GM18505 (cell line): Measurements from ENCODE around the gene GALC.
A peak's percentile ranks its signal among the peaks of the same experiment; 100 is the strongest.

ENCODE experiments used
- ATAC-seq: cut with Tn5 transposase; IDR thresholded peaks from one replicate; pipeline ENCODE4 v1.9.1; 2021; ENCODE audit not compliant: unreplicated experiment
- POLR2A ChIP-seq: IDR thresholded peaks from 4 replicates; pipeline ENCODE4 v1.6.1; 2011; ENCODE audit warnings: borderline replicate concordance; ENCODE audit not compliant: insufficient read depth, insufficient read length; ENCODE audit errors: extremely low read depth

Gene GALC

DNA sequence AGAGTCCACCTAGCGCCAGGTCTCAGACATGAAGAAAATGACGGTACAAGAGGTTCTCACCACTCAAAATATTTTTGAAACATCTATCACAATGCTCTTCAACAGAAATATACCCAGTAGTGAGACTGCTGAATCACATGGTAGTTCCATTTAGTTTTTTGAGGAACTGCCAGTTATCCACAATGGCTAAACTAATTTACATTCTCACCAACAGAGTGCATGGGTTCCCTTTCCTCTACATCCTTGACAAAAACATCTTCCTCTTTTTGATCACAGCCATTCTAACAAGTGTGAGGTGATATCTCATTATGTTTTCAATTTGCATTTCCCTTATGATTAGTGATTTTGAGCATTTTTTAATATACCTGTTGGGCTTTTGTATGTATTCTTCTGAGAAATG, 6.3 kb upstream of the GALC start:
- TF ChIP-seq POLR2A, result no peak
- no peak for ATAC-seq

DNA sequence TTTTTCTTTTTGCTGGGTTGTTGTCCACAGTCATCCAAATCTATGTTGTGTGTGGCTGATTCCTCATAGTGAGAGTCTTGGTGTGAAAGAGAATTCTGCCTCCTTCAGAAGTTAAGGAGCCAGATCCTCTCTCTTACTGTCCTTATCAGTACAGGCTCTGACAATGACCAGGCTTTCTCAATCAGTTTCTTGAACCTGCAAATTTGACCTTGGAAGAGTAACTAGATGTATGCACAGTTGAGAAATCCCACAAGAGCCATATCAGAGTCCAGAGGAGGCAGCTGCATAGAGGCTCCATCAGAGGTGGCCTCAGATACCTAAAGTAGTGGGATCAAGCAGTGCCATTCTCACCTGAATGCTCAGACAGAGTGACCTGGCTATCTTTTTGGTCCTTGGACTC, 5.5 kb upstream of the GALC start:
- no peak for ATAC-seq
- no peak for TF ChIP-seq POLR2A

DNA sequence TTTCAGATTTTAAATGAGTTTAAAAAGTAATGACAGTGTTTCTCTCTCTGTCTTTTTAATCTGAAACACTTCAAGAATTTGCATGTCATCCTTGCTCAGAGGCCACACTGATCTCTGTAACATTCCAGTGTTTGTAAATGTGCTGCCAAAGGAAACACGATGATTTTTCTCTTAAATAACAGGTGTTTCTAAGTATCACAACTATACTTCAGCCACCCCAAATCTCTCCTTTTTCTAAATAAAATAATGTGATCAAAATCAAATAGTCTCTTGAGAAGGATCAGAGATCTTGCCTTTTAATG, 3.3 kb upstream of the GALC start:
- ATAC-seq, result no peak
- no peak for TF ChIP-seq POLR2A

DNA sequence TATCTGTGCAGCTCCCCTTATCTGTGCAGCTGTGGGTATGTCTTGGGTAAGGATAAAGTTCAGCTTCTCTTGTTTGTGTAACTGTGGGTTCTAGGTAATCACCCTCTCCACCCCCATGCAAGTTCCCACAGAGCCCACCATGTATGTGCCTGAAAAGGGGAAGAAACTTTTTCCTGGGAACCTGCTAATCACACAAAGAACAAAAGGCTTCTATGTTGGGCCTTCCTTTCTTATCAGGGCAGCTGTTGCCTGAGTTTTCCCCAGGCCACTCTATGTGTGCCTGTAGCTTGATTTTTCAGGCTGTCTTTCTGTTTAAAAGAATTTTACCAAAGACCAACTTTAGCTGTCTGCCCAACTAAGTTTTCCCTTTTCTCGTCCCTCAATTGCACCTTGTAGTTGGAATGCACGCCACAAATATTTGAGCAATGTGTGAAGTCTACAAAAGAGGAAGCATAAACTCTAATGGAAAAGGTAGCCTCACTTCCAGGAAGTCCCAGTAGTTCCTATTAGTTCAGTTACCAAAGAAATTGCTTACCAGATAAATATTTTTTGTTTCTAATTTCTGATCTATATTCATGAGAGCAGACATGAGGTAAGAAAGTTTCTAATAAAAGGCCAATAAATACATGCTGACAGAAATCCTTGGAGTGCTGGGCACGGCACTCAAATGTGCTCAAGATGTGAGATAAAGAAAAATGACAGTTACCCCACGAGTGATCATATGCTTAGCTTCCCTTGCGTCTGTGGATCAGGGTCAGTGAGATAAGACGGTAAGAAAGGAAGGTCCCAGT, 2.7 kb upstream of the GALC start:
- no peak for TF ChIP-seq POLR2A
- ATAC-seq, result no peak

DNA sequence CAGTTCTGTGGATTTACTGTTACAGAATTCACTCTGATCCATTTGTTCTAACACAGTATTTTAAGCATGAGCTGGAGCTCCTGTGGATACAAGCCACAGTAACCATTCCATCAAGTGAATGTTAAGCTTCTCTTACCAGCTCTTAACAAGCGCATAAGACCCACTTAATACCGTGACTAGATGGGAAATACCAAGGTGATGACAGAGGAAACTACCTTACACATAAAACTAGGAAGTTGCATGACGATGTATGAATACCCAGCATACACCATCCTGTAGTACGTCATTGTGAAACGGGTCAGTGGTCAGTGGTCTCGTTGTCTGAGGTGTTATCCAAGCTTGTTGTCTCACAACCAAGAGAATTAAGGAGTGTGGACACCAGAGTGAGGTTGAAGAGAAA, 2.0 kb upstream of the GALC start:
- ATAC-seq, result peak; percentile 26

DNA sequence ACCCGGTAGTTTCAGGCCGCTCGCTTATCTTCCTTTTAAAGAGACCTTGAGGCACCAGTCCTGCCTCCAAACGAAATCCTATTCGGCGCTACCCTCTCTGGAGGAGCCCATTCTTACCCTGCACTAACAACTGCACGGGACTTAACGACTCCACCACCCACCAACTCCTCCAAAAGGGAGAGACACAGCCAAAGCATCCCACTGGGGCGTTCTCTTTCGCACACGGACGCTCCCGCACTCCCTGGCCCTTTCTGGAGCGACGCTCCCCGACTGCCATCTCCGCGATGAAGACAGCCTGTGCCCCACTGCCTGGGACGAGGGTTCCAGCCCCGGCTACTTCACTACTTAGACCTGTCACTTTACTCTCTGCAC, 650 bp downstream of the GALC start:
- no peak for TF ChIP-seq POLR2A
- no peak for ATAC-seq

More for the DNA sequence above, 2.0 kb upstream of the GALC start:
- no peak for TF ChIP-seq POLR2A

DNA sequence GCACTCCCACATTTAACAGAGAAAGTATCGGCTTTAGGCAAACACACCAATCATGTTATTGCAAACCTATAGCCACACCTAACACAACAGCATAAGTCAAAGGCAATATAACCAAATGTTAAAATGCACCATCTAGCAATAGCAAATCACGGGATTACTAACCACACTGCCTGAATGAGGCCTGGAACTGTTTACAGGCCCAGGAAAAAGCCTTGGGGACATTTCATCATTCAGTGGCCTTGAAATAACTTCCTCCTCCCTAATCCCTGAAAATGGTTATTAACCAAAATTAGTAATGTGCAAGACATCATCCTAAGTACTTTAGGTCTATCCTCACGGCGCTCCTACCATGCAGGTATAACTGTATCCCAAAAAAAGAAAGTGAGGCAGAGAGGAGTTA, 2.3 kb downstream of the GALC start:
- TF ChIP-seq POLR2A, result no peak
- no peak for ATAC-seq

DNA sequence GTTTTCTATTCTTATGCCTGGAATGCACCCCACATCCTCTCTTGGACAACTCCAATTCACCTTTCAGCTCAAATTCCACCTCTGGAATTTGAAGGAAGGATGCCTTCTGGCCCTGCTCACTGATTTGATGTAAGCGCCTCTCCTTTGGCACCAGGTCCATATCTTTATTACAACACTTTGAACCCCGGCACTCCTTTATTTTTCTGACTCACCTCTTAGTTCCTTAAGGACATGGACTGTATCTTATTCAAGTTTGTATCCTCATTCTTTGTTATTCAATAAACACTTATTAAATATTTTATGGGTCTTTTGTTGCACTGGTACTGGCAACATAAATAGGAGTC, 3.1 kb downstream of the GALC start:
- no peak for TF ChIP-seq POLR2A
- no peak for ATAC-seq

DNA sequence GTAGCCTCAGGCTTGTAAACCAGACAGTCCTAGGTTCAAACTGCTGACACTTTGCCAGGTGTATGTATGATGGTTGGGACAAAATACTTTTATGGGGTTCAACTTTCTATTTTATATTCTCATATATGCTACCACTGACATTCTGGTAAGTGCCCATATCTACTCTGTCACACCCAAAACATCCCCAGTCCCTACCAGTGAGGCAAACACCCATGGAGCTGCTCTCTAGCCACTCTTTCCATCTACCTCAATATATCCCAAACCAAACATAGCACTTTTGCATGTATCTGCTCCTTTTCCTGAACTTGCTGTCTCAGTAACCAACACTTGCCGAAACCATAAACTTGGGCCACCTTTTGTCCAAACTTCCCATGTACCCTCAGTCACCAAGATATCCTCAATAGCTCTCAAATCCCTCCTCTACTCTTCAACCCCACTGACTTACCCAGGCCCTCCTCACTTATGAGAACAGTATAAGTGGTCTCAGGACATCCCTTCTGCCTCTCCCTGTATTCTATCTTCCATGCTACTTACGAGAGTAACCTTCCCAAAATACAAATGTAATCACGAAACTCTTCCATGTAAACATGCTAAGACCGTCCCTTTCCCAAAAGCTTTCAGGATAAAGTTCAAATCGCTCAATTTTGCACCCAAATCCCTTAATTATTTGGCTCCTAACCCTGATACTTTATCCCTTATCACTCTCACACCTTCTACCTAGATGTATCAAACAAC, 3.6 kb downstream of the GALC start:
- ATAC-seq, result no peak
- no peak for TF ChIP-seq POLR2A

DNA sequence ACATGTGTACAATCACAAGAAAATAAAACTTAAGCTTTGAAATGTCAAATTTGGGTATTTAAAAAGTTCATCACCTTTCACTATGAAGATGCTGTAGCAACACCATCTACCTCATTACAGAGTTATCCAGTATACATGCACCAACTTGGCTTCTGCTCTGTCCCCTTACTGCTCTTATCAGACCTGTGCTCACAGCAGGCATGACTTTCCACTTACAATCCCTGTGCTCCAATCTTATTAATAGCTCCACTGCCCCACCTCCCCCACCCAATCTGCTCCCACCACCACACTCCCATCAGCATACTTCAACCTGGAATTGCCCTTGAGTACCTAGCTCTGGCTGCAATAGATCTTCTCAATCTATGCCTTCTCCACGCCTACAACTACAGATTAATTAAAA, 13.3 kb downstream of the GALC start:
- no peak for TF ChIP-seq POLR2A
- ATAC-seq, result no peak

DNA sequence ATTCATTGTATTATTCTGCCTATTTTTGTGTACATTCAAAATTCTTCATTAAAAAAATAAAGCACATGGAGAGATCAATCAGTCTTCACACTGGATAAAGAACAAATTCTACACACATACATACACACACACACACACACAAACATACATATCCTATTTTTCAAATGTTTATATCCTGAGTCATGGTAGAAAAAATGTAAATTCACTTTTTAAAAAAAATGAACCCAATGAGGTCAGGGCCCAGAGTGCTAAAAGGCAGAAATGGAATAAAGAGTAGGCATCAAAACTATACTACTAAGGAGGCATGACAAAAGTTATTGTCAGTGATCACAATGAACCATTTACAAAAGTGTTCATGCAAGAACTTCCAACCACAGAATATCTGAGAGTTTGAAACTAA, 17.3 kb downstream of the GALC start:
- no peak for ATAC-seq

DNA sequence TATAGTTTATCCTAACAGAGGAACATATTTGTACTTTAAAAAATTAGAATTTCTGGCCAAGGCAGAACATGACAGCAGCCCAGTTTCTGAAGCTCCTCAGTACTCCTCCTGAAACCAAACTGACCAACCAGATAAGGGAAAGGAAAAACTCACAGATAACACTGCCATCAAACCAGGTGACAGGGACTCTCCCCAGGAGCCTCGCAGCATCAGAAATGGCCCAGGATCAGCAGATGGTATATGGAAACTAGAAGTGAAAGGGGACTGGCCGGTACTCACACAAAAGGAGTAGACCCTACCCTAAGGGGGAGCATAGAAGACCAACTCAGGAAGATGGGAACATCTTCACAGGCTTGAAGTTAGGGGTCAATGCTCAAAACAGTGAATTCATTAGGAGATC, 22.0 kb downstream of the GALC start:
- ATAC-seq, result peak; percentile 87
- no peak for TF ChIP-seq POLR2A

More for the DNA sequence above, 17.3 kb downstream of the GALC start:
- no peak for TF ChIP-seq POLR2A

DNA sequence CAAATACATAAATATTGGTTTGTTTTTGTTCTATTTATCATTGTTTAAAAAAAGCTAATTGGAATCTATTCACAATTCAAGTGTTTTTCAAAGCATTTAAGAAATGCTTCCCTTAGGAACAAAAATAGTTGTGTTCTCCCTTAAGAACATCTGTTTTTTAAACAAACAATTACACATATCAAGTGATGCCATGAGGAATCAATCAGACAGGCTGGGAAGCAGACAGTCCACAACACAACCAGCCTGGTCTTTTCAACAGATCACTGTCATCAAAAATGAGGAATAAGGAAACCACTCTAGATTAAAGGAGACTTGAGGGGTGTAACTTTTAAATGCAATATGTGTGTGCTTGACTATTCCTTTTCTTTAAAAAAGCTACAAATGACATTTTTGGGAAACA, 25.5 kb downstream of the GALC start:
- no peak for ATAC-seq
- TF ChIP-seq POLR2A, result no peak

DNA sequence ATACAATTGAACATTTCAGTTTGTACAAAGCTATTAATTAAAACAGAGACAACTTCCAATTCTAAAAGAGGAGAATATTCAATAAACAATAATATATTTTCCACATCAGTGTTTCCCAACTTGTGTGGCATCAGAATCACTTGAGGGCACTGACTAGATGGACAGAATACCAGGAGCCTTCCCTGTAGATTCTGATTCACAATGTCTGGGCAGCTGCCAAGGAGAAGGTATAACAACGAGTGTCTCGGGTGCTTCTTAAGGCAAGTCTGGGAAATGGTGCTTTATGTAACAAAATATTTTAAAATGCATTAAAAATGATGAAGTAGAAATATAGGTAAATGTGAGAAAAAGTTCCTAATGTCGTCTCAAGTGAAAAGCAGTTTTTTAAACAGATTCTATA, 26.2 kb downstream of the GALC start:
- TF ChIP-seq POLR2A, result no peak

More for the DNA sequence above, 26.2 kb downstream of the GALC start:
- no peak for ATAC-seq
